SH-SY5Y (cell line): ENCODE results near the gene ZBTB40.

ENCODE experiments used
- GATA2 ChIP-seq: IDR thresholded peaks from 2 replicates; pipeline ENCODE4 v1.6.1; 2011; ENCODE audit warnings: mild to moderate bottlenecking, low read depth, low read length
- GATA3 ChIP-seq: IDR thresholded peaks from 2 replicates; pipeline ENCODE4 v1.6.1; 2011; ENCODE audit warnings: low read depth, mild to moderate bottlenecking, low read length, moderate library complexity

DNA sequence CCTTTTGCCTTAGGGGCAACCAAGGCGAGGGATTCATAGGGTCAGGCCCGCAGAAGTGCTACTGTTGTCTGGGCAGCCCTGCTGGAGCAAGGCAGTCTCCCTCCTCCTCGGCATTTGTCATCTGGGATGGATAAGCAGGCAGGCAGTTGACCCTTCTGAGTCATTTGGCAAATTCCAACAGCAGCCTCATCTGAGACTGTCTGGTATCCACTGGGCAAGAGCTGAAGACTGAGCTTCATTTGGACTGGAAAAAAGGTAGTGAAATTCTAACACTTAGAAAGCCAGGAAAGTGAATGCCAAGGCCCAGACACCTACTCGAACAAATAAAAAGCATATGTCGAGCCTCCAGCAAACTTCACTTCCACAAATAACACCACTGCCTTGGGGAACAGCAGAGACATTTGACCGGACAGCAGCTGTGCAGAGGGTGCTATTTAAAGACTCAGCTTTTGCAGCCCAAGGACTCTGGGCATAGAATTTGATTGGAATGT, 4.0 kb upstream of the ZBTB40 start:
- TF ChIP-seq GATA2, result no peak
- no peak for TF ChIP-seq GATA3
